ENCODE results near the gene CNP.

DNA sequence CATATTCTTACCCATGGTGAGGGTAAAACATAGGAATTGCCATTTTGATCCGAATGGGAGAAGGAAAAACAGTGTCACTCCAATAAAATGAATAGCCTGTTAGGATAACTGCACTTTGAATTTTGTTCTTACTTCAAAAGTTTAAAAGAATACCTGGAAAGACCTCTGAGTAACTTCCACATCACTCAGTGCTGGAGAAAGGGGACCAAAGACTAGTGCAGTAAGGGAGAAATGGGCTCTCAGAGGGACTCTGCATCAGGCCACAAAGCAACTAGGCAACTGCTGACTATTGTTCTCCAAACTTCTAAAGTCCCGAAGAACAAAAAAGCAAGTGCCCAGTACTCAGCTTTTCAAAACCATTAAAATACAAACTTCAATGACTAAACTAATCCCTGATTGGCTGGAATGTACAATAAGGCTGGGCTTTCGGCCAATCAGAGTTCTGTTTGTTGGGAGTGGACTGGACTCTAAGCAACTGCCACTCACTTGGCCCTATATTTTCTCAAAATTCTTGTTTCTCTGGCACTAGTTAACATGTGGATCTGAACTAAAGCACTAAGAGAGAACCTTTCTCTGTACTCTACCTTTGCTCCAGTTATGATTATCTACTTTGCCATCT is 44.4 kb downstream of the CNP start:
- TF ChIP-seq, protein P1, sequence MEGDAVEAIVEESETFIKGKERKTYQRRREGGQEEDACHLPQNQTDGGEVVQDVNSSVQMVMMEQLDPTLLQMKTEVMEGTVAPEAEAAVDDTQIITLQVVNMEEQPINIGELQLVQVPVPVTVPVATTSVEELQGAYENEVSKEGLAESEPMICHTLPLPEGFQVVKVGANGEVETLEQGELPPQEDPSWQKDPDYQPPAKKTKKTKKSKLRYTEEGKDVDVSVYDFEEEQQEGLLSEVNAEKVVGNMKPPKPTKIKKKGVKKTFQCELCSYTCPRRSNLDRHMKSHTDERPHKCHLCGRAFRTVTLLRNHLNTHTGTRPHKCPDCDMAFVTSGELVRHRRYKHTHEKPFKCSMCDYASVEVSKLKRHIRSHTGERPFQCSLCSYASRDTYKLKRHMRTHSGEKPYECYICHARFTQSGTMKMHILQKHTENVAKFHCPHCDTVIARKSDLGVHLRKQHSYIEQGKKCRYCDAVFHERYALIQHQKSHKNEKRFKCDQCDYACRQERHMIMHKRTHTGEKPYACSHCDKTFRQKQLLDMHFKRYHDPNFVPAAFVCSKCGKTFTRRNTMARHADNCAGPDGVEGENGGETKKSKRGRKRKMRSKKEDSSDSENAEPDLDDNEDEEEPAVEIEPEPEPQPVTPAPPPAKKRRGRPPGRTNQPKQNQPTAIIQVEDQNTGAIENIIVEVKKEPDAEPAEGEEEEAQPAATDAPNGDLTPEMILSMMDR (IDR thresholded peaks at IDR 0.05) = no peak
- TF ChIP-seq POLR2AphosphoS5 (IDR thresholded peaks at IDR 0.05) = no peak
- TF ChIP-seq EP300 (IDR thresholded peaks at IDR 0.05) = no peak
- TF ChIP-seq POLR2A (IDR thresholded peaks at IDR 0.05) = no peak
